Hepatocyte (in vitro differentiated cells): ENCODE measurements around the gene E2F1. TPM values are rescaled to one million over a fixed set of nuclear protein-coding genes. Genes with fewer than 3 reads are reported as not detected.

Source experiments
- DNase-seq: peaks from one replicate; pipeline ENCODE4 v3.0.0-alpha.2; 2016; ENCODE audit warnings: low spot score
- H2AFZ ChIP-seq: fragments of 200-600 bp; sonication (generic); 2 replicates; pipeline ENCODE4 v1.6.0; 2016; ENCODE audit warnings: antibody characterized with exemption, mild to moderate bottlenecking
- H3K27ac ChIP-seq: fragments of 200-600 bp; sonication (generic); 2 replicates; pipeline ENCODE4 v1.5.1; 2016; ENCODE audit warnings: mild to moderate bottlenecking
- H3K27me3 ChIP-seq: fragments of 200-600 bp; sonication (generic); 2 replicates; pipeline ENCODE4 v1.6.1; 2016
- H3K36me3 ChIP-seq: fragments of 200-600 bp; sonication (generic); replicated peaks from 2 replicates; pipeline ENCODE4 v1.5.1; 2016; ENCODE audit warnings: low read depth; ENCODE audit not compliant: insufficient read depth
- H3K4me1 ChIP-seq: fragments of 200-600 bp; sonication (generic); 2 replicates; pipeline ENCODE4 v1.5.1; 2016; ENCODE audit warnings: mild to moderate bottlenecking, moderate library complexity; ENCODE audit not compliant: insufficient read depth
- H3K4me2 ChIP-seq: fragments of 200-600 bp; sonication (generic); 2 replicates; pipeline ENCODE4 v1.6.0; 2016
- H3K4me3 ChIP-seq: fragments of 200-600 bp; sonication (generic); 2 replicates; pipeline ENCODE4 v1.5.1; 2016; ENCODE audit warnings: mild to moderate bottlenecking
- H3K79me2 ChIP-seq: fragments of 200-600 bp; sonication (generic); 2 replicates; pipeline ENCODE4 v1.6.0; 2017; ENCODE audit warnings: mild to moderate bottlenecking
- H3K9me2 ChIP-seq: fragments of 200-600 bp; sonication (generic); replicated peaks from 2 replicates; pipeline ENCODE4 v1.6.0; 2017; ENCODE audit warnings: mild to moderate bottlenecking; ENCODE audit not compliant: insufficient read depth
- H3K9me3 ChIP-seq: fragments of 200-600 bp; sonication (generic); 2 replicates; pipeline ENCODE4 v1.5.1; 2016; ENCODE audit warnings: low read depth, mild to moderate bottlenecking
- H4K20me1 ChIP-seq: fragments of 200-600 bp; sonication (generic); 2 replicates; pipeline ENCODE4 v1.6.0; 2016; ENCODE audit warnings: mild to moderate bottlenecking; ENCODE audit not compliant: insufficient read depth, poor library complexity, severe bottlenecking
- CTCF ChIP-seq: fragments of 200-600 bp; sonication (generic); IDR thresholded peaks from 2 replicates; pipeline ENCODE4 v1.5.1; 2016; ENCODE audit warnings: antibody characterized with exemption, mild to moderate bottlenecking; ENCODE audit not compliant: poor library complexity
- EZH2 ChIP-seq: fragments of 200-600 bp; sonication (generic); IDR thresholded peaks from 2 replicates; pipeline ENCODE4 v1.6.1; 2016; ENCODE audit warnings: antibody characterized with exemption, mild to moderate bottlenecking, borderline replicate concordance
- EZH2phosphoT487 ChIP-seq: fragments of 200-600 bp; sonication (generic); IDR thresholded peaks from one replicate; pipeline ENCODE4 v1.6.1; 2018; ENCODE audit warnings: antibody characterized with exemption, mild to moderate bottlenecking, low read depth, moderate library complexity; ENCODE audit not compliant: unreplicated experiment, severe bottlenecking
- WGBS: methylation state at CpG from one replicate; pipeline ENCODE4 v1.1.6; 2016; ENCODE audit warnings: low lambda C conversion rate; ENCODE audit errors: missing lambda C conversion rate; 5-methylcytosine and 5-hydroxymethylcytosine counted together
- polyA plus RNA-seq: library from polyadenylated mRNA; unstranded; fragments of >200 nt; fragmentation: Nextera tagmentation; extraction: Ambion mirVana; gene quantifications from 2 replicates; pipeline ENCODE4 v1.2.1, GENCODE V29; 2016
- total RNA-seq: library from RNA; depleted of rRNA; stranded (reverse); fragments of >200 nt; gene quantifications from 2 replicates; pipeline ENCODE4 v1.2.3, GENCODE V29; 2014

The E2F1 gene
- total and polyA plus RNA-seq, 2 experiments from 2014 or later, result 9.1 to 11.8 TPM

GRCh38 chr20:33687993-33688937 is 2.1 kb upstream of the E2F1 start:
- Histone ChIP-seq H3K9me2 (no peaks in the 10 kb centered on the region), H3K79me2 (peaks cover 18% of the 10 kb centered on the region), H3K4me1 (peaks cover 11% of the 10 kb centered on the region), H3K27me3 (no peaks in the 10 kb centered on the region), H3K4me2 (no peak overlapping the region), H3K9me3 (no peaks in the 10 kb centered on the region), H2AFZ (no peak overlapping the region), H3K36me3 (no peaks in the 10 kb centered on the region), H4K20me1 (no peaks in the 10 kb centered on the region), H3K4me3 (no peak overlapping the region), H3K27ac (peak overlapping the region; percentile 16)
- DNase-seq, result peak; percentile 60
- TF ChIP-seq EZH2 (no peak), EZH2phosphoT487 (no peak), CTCF (no peak)
- 81% methylated on average over 3 of the region's 3 CpGs for WGBS

GRCh38 chr20:33687370-33687915 is 1.3 kb upstream of the E2F1 start:
- Histone ChIP-seq H3K9me3 (no peaks in the 10 kb centered on the region), H2AFZ (no peak overlapping the region), H3K4me2 (no peak overlapping the region), H3K36me3 (no peaks in the 10 kb centered on the region), H3K9me2 (no peaks in the 10 kb centered on the region), H3K4me3 (no peak overlapping the region), H3K4me1 (peaks cover 11% of the 10 kb centered on the region), H3K79me2 (peaks cover 26% of the 10 kb centered on the region), H3K27me3 (no peaks in the 10 kb centered on the region), H4K20me1 (no peaks in the 10 kb centered on the region), H3K27ac (no peak overlapping the region)
- no peak for TF ChIP-seq EZH2phosphoT487
- no peak for TF ChIP-seq CTCF
- TF ChIP-seq EZH2, result no peak
- 89% methylated on average over 8 of the region's 8 CpGs for WGBS
- DNase-seq, result peak; percentile 18

- peak overlapping the region; percentile 72 for H3K4me2 ChIP-seq
- H3K9me3 ChIP-seq, result no peaks in the 10 kb centered on the region
- TF ChIP-seq CTCF, result no peak
- TF ChIP-seq EZH2, result no peak
- TF ChIP-seq EZH2phosphoT487, result no peak
- peaks cover 11% of the 10 kb centered on the region for H3K4me1 ChIP-seq
- no peak overlapping the region for H3K27ac ChIP-seq
- peak overlapping the region; percentile 69 for H2AFZ ChIP-seq
- no peaks in the 10 kb centered on the region for H4K20me1 ChIP-seq
- WGBS, result 89% methylated on average over 14 of the region's 14 CpGs
- no peaks in the 10 kb centered on the region for H3K36me3 ChIP-seq
- no peak overlapping the region for H3K4me3 ChIP-seq
- no peaks in the 10 kb centered on the region for H3K27me3 ChIP-seq
- DNase-seq, result no peak
- H3K9me2 ChIP-seq, result no peaks in the 10 kb centered on the region
- H3K79me2 ChIP-seq, result peaks cover 30% of the 10 kb centered on the region
These were observed 790 bp upstream of the E2F1 start for GRCh38 chr20:33686984-33687366.
